AG04450 (cell line): ENCODE measurements around the gene ATOH7. TPM values are rescaled to one million over a fixed set of nuclear protein-coding genes. Genes with fewer than 3 reads are reported as not detected.

Source experiments
- CTCF ChIA-PET: fragments of 300-600, 350-600 bp; formaldehyde crosslinking; extraction: SDS; loops from one replicate; lab custom pipeline; 2022; ENCODE audit warnings: antibody characterized with exemption, inconsistent platforms; lab: Charles Lee
- POLR2A ChIA-PET: fragments of 350-600 bp; formaldehyde crosslinking; extraction: SDS; loops from one replicate; lab custom pipeline; 2021; ENCODE audit warnings: antibody characterized with exemption, inconsistent platforms; lab: Yijun Ruan, JAX
- DNase-seq: peaks from one replicate; pipeline ENCODE4 v3.0.0-alpha.2; 2011; ENCODE audit warnings: low read depth, low spot score
- H3K27ac ChIP-seq: one replicate; pipeline ENCODE4 v1.5.1; 2012; ENCODE audit warnings: low read depth, low read length, control low read depth
- H3K27me3 ChIP-seq: one replicate; pipeline ENCODE4 v1.6.0; 2012; ENCODE audit warnings: low read length; ENCODE audit not compliant: control insufficient read depth, insufficient read depth
- H3K4me3 ChIP-seq: 2 replicates; pipeline ENCODE4 v1.5.1; 2011; ENCODE audit warnings: mild to moderate bottlenecking, low read depth, low read length, control low read depth
- H3K9me3 ChIP-seq: 2 replicates; pipeline ENCODE4 v1.5.1; 2012; ENCODE audit warnings: low read length; ENCODE audit not compliant: control insufficient read depth, insufficient read depth
- CTCF ChIP-seq: IDR thresholded peaks from 2 replicates; pipeline ENCODE4 v1.5.1; 2011; ENCODE audit warnings: low read depth, low read length, control low read depth, inconsistent platforms
- polyA plus RNA-seq: library from polyadenylated mRNA; depleted of rRNA; stranded (reverse); fragments of >200 nt; gene quantifications from 2 replicates; pipeline ENCODE4 v1.2.3, GENCODE V29; 2011

ATOH7 gene
- polyA plus RNA-seq, 1 experiment, result not detected

GRCh38 chr10:68224810-68225209 lies 7.1 kb downstream of the ATOH7 start:
- H3K9me3 ChIP-seq, result no peaks in the 10 kb centered on the region
- POLR2A ChIA-PET, result interaction anchor here (0.7 kb wide), 1 partner anchor 70 kb away, joined by 4 read pairs; no protein-coding TSS in a partner anchor
- no peak for DNase-seq
- no peak overlapping the region for H3K4me3 ChIP-seq
- H3K27me3 ChIP-seq, result no peaks in the 10 kb centered on the region
- H3K27ac ChIP-seq, result no peak overlapping the region
- CTCF ChIA-PET, result no interaction called here
- no peak for TF ChIP-seq CTCF

GRCh38 chr10:68223535-68224165 lies 8.3 kb downstream of the ATOH7 start:
- DNase-seq, result no peak
- no peaks in the 10 kb centered on the region for H3K27me3 ChIP-seq
- ChIA-PET CTCF (interaction anchor here (0.5 to 1.2 kb wide), 5 partner anchors 9 to 128 kb away, joined by 3 to 6 read pairs (median 3); no protein-coding TSS in a partner anchor), POLR2A (no interaction called here)
- TF ChIP-seq CTCF, result no peak
- H3K4me3 ChIP-seq, result no peak overlapping the region
- H3K27ac ChIP-seq, result no peak overlapping the region
- no peaks in the 10 kb centered on the region for H3K9me3 ChIP-seq

- no peak overlapping the region for H3K4me3 ChIP-seq
- no peak overlapping the region for H3K27ac ChIP-seq
- H3K27me3 ChIP-seq, result no peaks in the 10 kb centered on the region
- no peak for DNase-seq
- ChIA-PET CTCF (interaction anchor here (0.5 to 0.7 kb wide), 2 partner anchors 9 to 20 kb away, joined by 3 to 7 read pairs; no protein-coding TSS in a partner anchor), POLR2A (no interaction called here)
- no peak for TF ChIP-seq CTCF
- H3K9me3 ChIP-seq, result no peaks in the 10 kb centered on the region
These were observed 9.5 kb downstream of the ATOH7 start for GRCh38 chr10:68222391-68222790.

- no peak overlapping the region for H3K4me3 ChIP-seq
- ChIA-PET CTCF (interaction anchor here (1.1 to 1.5 kb wide), 2 partner anchors 8 to 81 kb away, joined by 3 to 6 read pairs; no protein-coding TSS in a partner anchor), POLR2A (interaction anchor here (1.0 kb wide), 2 partner anchors 10 to 111 kb away, joined by 3 to 4 read pairs; partner anchors contain the start of gene HNRNPH3)
- no peak overlapping the region for H3K27ac ChIP-seq
- H3K9me3 ChIP-seq, result no peaks in the 10 kb centered on the region
- TF ChIP-seq CTCF, result no peak
- DNase-seq, result no peak
- H3K27me3 ChIP-seq, result no peaks in the 10 kb centered on the region
These were observed 10.7 kb downstream of the ATOH7 start for GRCh38 chr10:68221196-68221595.

- Histone ChIP-seq H3K27ac (no peak overlapping the region), H3K9me3 (no peaks in the 10 kb centered on the region), H3K4me3 (no peak overlapping the region), H3K27me3 (no peaks in the 10 kb centered on the region)
- no peak for DNase-seq
- no peak for TF ChIP-seq CTCF
- ChIA-PET POLR2A (no interaction called here), CTCF (no interaction called here)
These were observed 13.1 kb downstream of the ATOH7 start for GRCh38 chr10:68218786-68219185.
